Tibial nerve (tissue), 4 donors: Measurements from ENCODE around the gene CHRNA4.

Experiments used
- EP300 ChIP-seq, 2 donors: sonication (generic); formaldehyde crosslinking; IDR thresholded peaks; one replicate each; pipeline ENCODE4 v1.6.1; 2017; ENCODE audit warnings: antibody characterized with exemption in 2 of 2, mild to moderate bottlenecking in 1 of 2
- TF ChIP-seq, protein P1 (sequence below), 5 experiments: fragments of 200-600 bp in 3 of 5; fragments of 450-650 bp in 2 of 5; sonication (generic) in 3 of 5; IDR thresholded peaks; one replicate each; pipeline ENCODE4 v1.5.1; 2016 to 2019; ENCODE audit warnings: antibody characterized with exemption in 5 of 5, mild to moderate bottlenecking in 3 of 5, moderate library complexity in 2 of 5

GRCh38 chr20:63399596-63400375, 38.6 kb upstream of the CHRNA4 start:
- TF ChIP-seq, protein P1, sequence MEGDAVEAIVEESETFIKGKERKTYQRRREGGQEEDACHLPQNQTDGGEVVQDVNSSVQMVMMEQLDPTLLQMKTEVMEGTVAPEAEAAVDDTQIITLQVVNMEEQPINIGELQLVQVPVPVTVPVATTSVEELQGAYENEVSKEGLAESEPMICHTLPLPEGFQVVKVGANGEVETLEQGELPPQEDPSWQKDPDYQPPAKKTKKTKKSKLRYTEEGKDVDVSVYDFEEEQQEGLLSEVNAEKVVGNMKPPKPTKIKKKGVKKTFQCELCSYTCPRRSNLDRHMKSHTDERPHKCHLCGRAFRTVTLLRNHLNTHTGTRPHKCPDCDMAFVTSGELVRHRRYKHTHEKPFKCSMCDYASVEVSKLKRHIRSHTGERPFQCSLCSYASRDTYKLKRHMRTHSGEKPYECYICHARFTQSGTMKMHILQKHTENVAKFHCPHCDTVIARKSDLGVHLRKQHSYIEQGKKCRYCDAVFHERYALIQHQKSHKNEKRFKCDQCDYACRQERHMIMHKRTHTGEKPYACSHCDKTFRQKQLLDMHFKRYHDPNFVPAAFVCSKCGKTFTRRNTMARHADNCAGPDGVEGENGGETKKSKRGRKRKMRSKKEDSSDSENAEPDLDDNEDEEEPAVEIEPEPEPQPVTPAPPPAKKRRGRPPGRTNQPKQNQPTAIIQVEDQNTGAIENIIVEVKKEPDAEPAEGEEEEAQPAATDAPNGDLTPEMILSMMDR (IDR thresholded peaks at IDR 0.05): no peak
- TF ChIP-seq EP300 (IDR thresholded peaks at IDR 0.05): no peak
